GM12891 (cell line): ENCODE results near the gene SND1.

Experiments
- PAX5 ChIP-seq: IDR thresholded peaks from 2 replicates; pipeline ENCODE4 v1.6.1; 2011; ENCODE audit warnings: low read length, moderate library complexity, mild to moderate bottlenecking; ENCODE audit not compliant: insufficient read depth, severe bottlenecking
- POLR2AphosphoS5 ChIP-seq: IDR thresholded peaks from 2 replicates; pipeline ENCODE4 v1.6.1; 2011; ENCODE audit warnings: low read depth, low read length, control low read depth
- POU2F2 ChIP-seq: IDR thresholded peaks from 2 replicates; pipeline ENCODE4 v1.6.1; 2011; ENCODE audit warnings: low read depth, mild to moderate bottlenecking, control low read depth, low read length, moderate library complexity
- TAF1 ChIP-seq: IDR thresholded peaks from 2 replicates; pipeline ENCODE4 v1.6.1; 2011; ENCODE audit warnings: low read depth, low read length, control low read depth

DNA sequence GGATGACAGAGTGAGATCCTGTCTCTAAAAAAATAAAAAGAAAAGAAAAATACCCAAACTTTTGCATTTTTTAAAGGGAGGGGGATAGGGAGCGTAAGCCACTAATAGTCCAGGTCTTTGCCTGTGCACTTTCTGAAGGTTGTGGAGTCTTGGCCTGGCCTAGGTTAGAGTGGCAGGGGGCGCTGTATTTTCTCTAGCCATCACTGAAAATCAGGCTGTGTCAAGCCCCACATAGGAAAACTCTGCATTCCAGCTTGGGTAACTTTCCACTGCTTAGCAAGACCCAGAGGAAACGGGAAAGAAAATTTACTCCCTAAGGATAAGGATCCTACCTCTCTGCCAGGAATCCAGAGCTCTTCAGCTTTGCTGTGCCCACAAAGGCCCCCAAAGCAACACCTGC is 23.5 kb upstream of the SND1 start:
- TF ChIP-seq POLR2AphosphoS5 (no peak), PAX5 (no peak), TAF1 (no peak), POU2F2 (no peak)
